GM21737 (cell line): ENCODE results near the gene MIAT.
A peak's percentile ranks its signal among the peaks of the same experiment; 100 is the strongest.
"Not testable (repeated sequence)": the region's sequence is repeated elsewhere in the genome, so short reads cannot be mapped to it uniquely, and the experiment has no call there.

Source experiments
- ATAC-seq: cut with Tn5 transposase; IDR thresholded peaks from one replicate; pipeline ENCODE4 v1.9.1; 2021; ENCODE audit warnings: mild to moderate bottlenecking, moderate library complexity; ENCODE audit not compliant: unreplicated experiment

The MIAT gene

GRCh38 chr22:26656891-26657851 is at the start of gene MIAT:
Gene MIAT, plus strand, starts transcription at chr22:26657588.
- ATAC-seq, result peak; percentile 53

GRCh38 chr22:26608129-26608528 is 49.3 kb upstream of the MIAT start:
- no peak for ATAC-seq

- ATAC-seq, result no peak
Measured at GRCh38 chr22:26609287-26609686, 48.1 kb upstream of the MIAT start.

GRCh38 chr22:26610072-26610958 is 47.1 kb upstream of the MIAT start:
- peak; percentile 77 for ATAC-seq

- ATAC-seq, result no peak
Measured at GRCh38 chr22:26610996-26611395, 46.4 kb upstream of the MIAT start.

- ATAC-seq, result no peak
Measured at GRCh38 chr22:26612652-26613051, 44.7 kb upstream of the MIAT start.

- ATAC-seq, result not testable (repeated sequence)
Measured at GRCh38 chr22:26613753-26614152, 43.6 kb upstream of the MIAT start.

- ATAC-seq, result no peak
Measured at GRCh38 chr22:26614322-26614721, 43.1 kb upstream of the MIAT start.

- no peak for ATAC-seq
Measured at GRCh38 chr22:26615149-26615548, 42.2 kb upstream of the MIAT start.

- ATAC-seq, result no peak
Measured at GRCh38 chr22:26615830-26616435, 41.5 kb upstream of the MIAT start.

- ATAC-seq, result no peak
Measured at GRCh38 chr22:26616650-26617049, 40.7 kb upstream of the MIAT start.

- no peak for ATAC-seq
Measured at GRCh38 chr22:26617271-26618199, 39.9 kb upstream of the MIAT start, which contains the start of gene CRYBB1. Gene CRYBB1, minus strand, starts transcription at chr22:26618027. Its CDS starts 1,708 bp downstream, at chr22:26616319.

- ATAC-seq, result no peak
Measured at GRCh38 chr22:26618455-26618854, 38.9 kb upstream of the MIAT start.

GRCh38 chr22:26619510-26619909 is 37.9 kb upstream of the MIAT start:
- ATAC-seq, result no peak

- ATAC-seq, result no peak
Measured at GRCh38 chr22:26620197-26620596, 37.2 kb upstream of the MIAT start.

- no peak for ATAC-seq
Measured at GRCh38 chr22:26621663-26622062, 35.7 kb upstream of the MIAT start, which contains the start of gene CRYBA4. Gene CRYBA4, plus strand, starts transcription at chr22:26621963. Its CDS starts 634 bp downstream, at chr22:26622597.

GRCh38 chr22:26623984-26624383 is 33.4 kb upstream of the MIAT start:
- ATAC-seq, result no peak

GRCh38 chr22:26624803-26625202 is 32.6 kb upstream of the MIAT start:
- no peak for ATAC-seq

- no peak for ATAC-seq
Measured at GRCh38 chr22:26629988-26630761, 27.2 kb upstream of the MIAT start.
